HepG2 (cell line): ENCODE data around the gene IRS2. TPM values are rescaled to one million over a fixed set of nuclear protein-coding genes. Genes with fewer than 3 reads are reported as not detected.

Experiments
- ATAC-seq: fragments of 200-7000 bp; cut with Tn5 transposase; 3 replicates; pipeline ENCODE4 v1.9.1; 2020; ENCODE audit warnings: mild to moderate bottlenecking, moderate library complexity
- BruUV-seq: library from RNA; stranded (reverse); fragments of 400-500 nt; replicated peaks from 2 replicates; lab custom pipeline; 2021; lab: Mats Ljungman, UMichigan
- CTCF ChIA-PET: fragments of 300-600 bp; formaldehyde crosslinking; extraction: SDS; loops from one replicate; lab custom pipeline; 2021; ENCODE audit warnings: low total read pairs, inconsistent platforms, low intra/inter-chr PET ratio; lab: Yijun Ruan, JAX
- POLR2A ChIA-PET: fragments of 350-600 bp; sonication (Branson Sonifier 250); formaldehyde crosslinking; loops from one replicate; lab custom pipeline; 2020; ENCODE audit warnings: antibody characterized with exemption, inconsistent platforms; lab: Yijun Ruan, JAX
- DNase-seq: peaks from one replicate; pipeline ENCODE4 v3.0.0-alpha.2; 2015; ENCODE audit warnings: low spot score
- FAIRE-seq: peaks from 3 replicates; lab custom pipeline; 2011; peaks lifted over from hg19 to GRCh38; lab: Jason Lieb, UNC
- H2AFZ ChIP-seq: one replicate; pipeline ENCODE4 v1.6.1; 2011; ENCODE audit warnings: low read length, inconsistent platforms
- H3K27ac ChIP-seq: fragments of 300-600 bp; 3 replicates; pipeline ENCODE4 v1.8.0; 2011; ENCODE audit warnings: mixed run types, mild to moderate bottlenecking, mixed read lengths, low read length, inconsistent platforms; ENCODE audit not compliant: insufficient read depth; ENCODE audit errors: extremely low read length
- H3K27me3 ChIP-seq, 2 experiments: fragments of 200-600 bp in 1 of 2; 2 replicates in 1 of 2; 3 replicates in 1 of 2; pipeline versions ENCODE4 v1.6.0 to v1.8.0; 2011; ENCODE audit warnings: low read length in 2 of 2, mild to moderate bottlenecking in 2 of 2, moderate library complexity in 2 of 2, inconsistent platforms in 1 of 2; ENCODE audit not compliant: insufficient read depth in 2 of 2, control insufficient read depth in 1 of 2
- H3K36me3 ChIP-seq, 2 experiments: fragments of 200-600 bp in 1 of 2; replicated peaks in 1 of 2; 2 replicates in 1 of 2; 3 replicates in 1 of 2; pipeline versions ENCODE4 v1.5.1 to v1.8.0; 2011; ENCODE audit warnings: low read length in 2 of 2, inconsistent platforms in 1 of 2; ENCODE audit not compliant: insufficient read depth in 2 of 2, control insufficient read depth in 1 of 2
- H3K4me1 ChIP-seq: 2 replicates; pipeline ENCODE4 v1.5.1; 2012; ENCODE audit warnings: low read length, inconsistent platforms; ENCODE audit not compliant: insufficient read depth
- H3K4me2 ChIP-seq: 2 replicates; pipeline ENCODE4 v1.6.0; 2011; ENCODE audit warnings: low read depth, low read length, inconsistent platforms
- H3K4me3 ChIP-seq, 3 experiments: fragments of 200-600 bp in 1 of 3; sonication (generic), shearing (Covaris generic) in 1 of 3; replicated peaks in 1 of 3; 2 replicates each; pipeline ENCODE4 v1.5.1; 2011 to 2016; ENCODE audit warnings: low read length in 3 of 3, inconsistent platforms in 2 of 3, low read depth in 2 of 3, mild to moderate bottlenecking in 2 of 3, control low read depth in 1 of 3, mixed read lengths in 1 of 3; ENCODE audit not compliant: insufficient read depth in 1 of 3
- H3K79me2 ChIP-seq: one replicate; pipeline ENCODE4 v1.6.1; 2011; ENCODE audit warnings: low read length, inconsistent platforms; ENCODE audit not compliant: insufficient read depth
- H3K9ac ChIP-seq: 2 replicates; pipeline ENCODE4 v1.6.0; 2011; ENCODE audit warnings: mild to moderate bottlenecking, low read depth, low read length, inconsistent platforms; ENCODE audit not compliant: insufficient read depth
- H3K9me3 ChIP-seq: 2 replicates; pipeline ENCODE4 v1.5.1; 2012; ENCODE audit warnings: mild to moderate bottlenecking, low read length
- H4K20me1 ChIP-seq: 2 replicates; pipeline ENCODE4 v1.6.0; 2011; ENCODE audit warnings: inconsistent platforms, mild to moderate bottlenecking, low read length, moderate library complexity; ENCODE audit not compliant: insufficient read depth
- RCOR2 ChIP-seq: IDR thresholded peaks from 2 replicates; pipeline ENCODE4 v1.6.1; 2016; ENCODE audit warnings: missing biosample characterization, missing genetic modification reagents
- STAG1 ChIP-seq: sonication (generic); formaldehyde crosslinking; IDR thresholded peaks from 2 replicates; pipeline ENCODE4 v1.4.0; 2020; ENCODE audit warnings: missing genetic modification reagents
- ZC3H13 ChIP-seq: sonication (generic); formaldehyde crosslinking; IDR thresholded peaks from 2 replicates; pipeline ENCODE4 v1.8.1; 2023; ENCODE audit warnings: mild to moderate bottlenecking, missing genetic modification reagents, moderate library complexity
- ZNF367 ChIP-seq: sonication (generic); formaldehyde crosslinking; IDR thresholded peaks from 2 replicates; pipeline ENCODE4 v1.4.0; 2020; ENCODE audit warnings: missing genetic modification reagents, borderline replicate concordance
- WGBS: methylation state at CpG from one replicate; pipeline ENCODE4 v1.1.6; 2017; ENCODE audit warnings: low lambda C conversion rate; 5-methylcytosine and 5-hydroxymethylcytosine counted together
- in situ Hi-C: cut with HindIII; loops from 2 replicates; pipeline ENCODE4 v1.10.0; 2017; ENCODE audit warnings: low pct_unique_long_range_greater_than_20kb; ENCODE audit not compliant: extremely low pct_ligation_motif_present
- intact Hi-C: fragments of 100-400 bp; cut with micrococcal nuclease; formaldehyde crosslinking; loops from one replicate; pipeline ENCODE4 v1.10.0; 2022; ENCODE audit not compliant: unreplicated experiment
- polyA plus RNA-seq, 8 experiments: library from polyadenylated mRNA; depleted of rRNA in 3 of 8; stranded (reverse) in 7 of 8; unstranded in 1 of 8; fragments of >200 nt; fragmentation: Illumina TruSeq in 4 of 8; extraction: Trizol in 4 of 8; gene quantifications; 2 replicates each; pipeline versions ENCODE4 v1.2.1 to v1.2.3, GENCODE V29; 2011 to 2016; ENCODE audit warnings: low read depth in 4 of 8, missing spikeins in 1 of 8, mixed read lengths in 1 of 8; ENCODE audit not compliant: insufficient read depth in 1 of 8
- total RNA-seq, 5 experiments: library from RNA; depleted of rRNA; stranded (reverse); fragments of >200 nt; fragmentation: Illumina TruSeq; extraction: Trizol; gene quantifications; 2 replicates each; pipeline ENCODE4 v1.2.3, GENCODE V29; 2016; ENCODE audit warnings: low read depth in 1 of 5
- TF ChIP-seq, protein P1 (sequence below): sonication (generic); formaldehyde crosslinking; conservative IDR thresholded peaks from 2 replicates; pipeline ENCODE4 v1.4.0; 2020; ENCODE audit warnings: missing genetic modification reagents

Gene IRS2
- total and polyA plus RNA-seq, 2 of the 13 experiments (the other 11 are each of a cell fraction or from before 2014, with no cell fraction given): 0.02 to 0.04 TPM

DNA sequence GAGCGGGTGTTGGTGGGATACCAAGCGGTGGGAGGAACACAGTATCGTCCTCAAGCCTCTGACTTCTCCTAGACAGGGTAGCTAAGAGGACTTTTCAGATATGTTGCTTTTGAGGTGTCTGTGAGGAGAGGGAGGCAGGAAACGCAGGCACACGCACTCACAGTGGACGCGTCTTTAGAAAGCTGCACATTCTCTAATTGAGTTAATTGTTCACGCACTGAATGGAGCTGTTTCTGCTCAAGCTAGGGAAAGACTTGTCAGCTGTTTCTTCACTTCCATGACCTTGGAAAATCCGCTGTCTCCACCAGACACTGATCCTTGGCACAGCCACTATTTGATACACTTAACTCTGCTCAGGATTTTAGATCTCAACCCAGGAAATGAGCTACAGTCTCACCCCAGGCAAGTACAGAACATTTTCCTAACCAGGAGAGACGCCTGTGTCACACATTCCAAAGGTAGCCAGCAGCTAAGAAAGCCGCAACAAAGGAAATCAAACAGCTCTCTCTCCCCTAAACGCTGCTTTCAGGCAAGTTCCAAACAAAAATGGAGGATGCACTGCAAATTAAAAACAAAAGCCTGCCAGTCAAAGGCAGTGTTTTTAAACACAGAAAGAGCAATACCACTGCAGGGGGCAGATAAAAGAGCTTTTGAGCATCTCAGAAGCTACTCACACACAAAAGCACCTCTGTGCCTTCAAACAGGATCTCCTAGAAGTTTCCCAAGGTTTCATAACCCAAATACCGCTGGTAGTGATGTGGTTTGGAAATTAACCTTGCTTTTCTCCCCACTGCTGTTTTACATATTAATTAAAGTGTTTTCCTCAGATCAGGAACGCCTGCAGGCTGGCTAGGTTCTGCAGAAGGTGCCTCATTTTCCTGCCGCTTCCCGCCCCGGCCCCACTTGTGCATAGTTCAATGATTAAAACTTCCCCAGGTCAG lies 57.3 kb downstream of the IRS2 start:
- FAIRE-seq: no peak
- H3K36me3 ChIP-seq: no peaks in the 10 kb centered on the region
- ChIA-PET POLR2A (no interaction called here), CTCF (no interaction called here)
- in situ Hi-C loops: no loop called here
- 38% methylated on average over 17 of the region's 17 CpGs for WGBS
- TF ChIP-seq, protein P1, sequence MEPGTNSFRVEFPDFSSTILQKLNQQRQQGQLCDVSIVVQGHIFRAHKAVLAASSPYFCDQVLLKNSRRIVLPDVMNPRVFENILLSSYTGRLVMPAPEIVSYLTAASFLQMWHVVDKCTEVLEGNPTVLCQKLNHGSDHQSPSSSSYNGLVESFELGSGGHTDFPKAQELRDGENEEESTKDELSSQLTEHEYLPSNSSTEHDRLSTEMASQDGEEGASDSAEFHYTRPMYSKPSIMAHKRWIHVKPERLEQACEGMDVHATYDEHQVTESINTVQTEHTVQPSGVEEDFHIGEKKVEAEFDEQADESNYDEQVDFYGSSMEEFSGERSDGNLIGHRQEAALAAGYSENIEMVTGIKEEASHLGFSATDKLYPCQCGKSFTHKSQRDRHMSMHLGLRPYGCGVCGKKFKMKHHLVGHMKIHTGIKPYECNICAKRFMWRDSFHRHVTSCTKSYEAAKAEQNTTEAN (CRISPR knock-in tag): no peak
- TF ChIP-seq RCOR2 (CRISPR knock-in tag) (no peak), STAG1 (CRISPR knock-in tag) (no peak), ZC3H13 (CRISPR knock-in tag) (no peak)
- H3K79me2 ChIP-seq: no peaks in the 10 kb centered on the region
- H3K4me2 ChIP-seq: no peak overlapping the region
- H3K4me1 ChIP-seq: no peaks in the 10 kb centered on the region
- H4K20me1 ChIP-seq: no peaks in the 10 kb centered on the region
- no peak overlapping the region for H3K9ac ChIP-seq
- no peaks in the 10 kb centered on the region for H3K9me3 ChIP-seq
- H2AFZ ChIP-seq: no peak overlapping the region
- no peak overlapping the region for H3K4me3 ChIP-seq
- peaks cover 0 to 23% of the 10 kb centered on the region in 2 experiments; a peak in 2 of 5 replicates for H3K27me3 ChIP-seq
- no peak for DNase-seq
- ATAC-seq: no peak
- intact Hi-C loops: no loop called here
- H3K27ac ChIP-seq: no peak overlapping the region
- BruUV-seq: no TSS peak

DNA sequence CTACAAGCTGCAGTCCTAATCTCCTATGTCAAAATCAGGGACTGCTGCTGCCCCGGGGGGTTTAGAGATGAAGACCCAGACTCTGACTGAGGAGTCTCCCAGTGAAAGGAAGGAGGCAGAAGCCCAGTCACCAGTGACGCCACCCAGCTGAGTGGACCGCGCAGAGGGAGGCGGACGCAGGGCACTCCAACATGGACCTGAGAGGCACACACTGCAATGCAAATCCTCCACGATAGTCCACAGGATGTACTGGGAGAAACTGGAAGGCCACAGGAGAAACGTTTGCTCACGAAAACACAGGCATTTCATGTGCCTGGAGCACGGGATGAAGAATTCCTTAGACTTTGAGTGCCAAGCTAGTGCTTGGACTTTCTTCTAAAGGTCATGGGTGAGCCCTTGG lies 58.3 kb downstream of the IRS2 start:
- CTCF ChIA-PET: no interaction called here
- H2AFZ ChIP-seq: no peak overlapping the region
- H3K36me3 ChIP-seq: no peaks in the 10 kb centered on the region
- H3K27ac ChIP-seq: no peak overlapping the region
- no peak for FAIRE-seq
- POLR2A ChIA-PET: no interaction called here
- H3K9me3 ChIP-seq: no peaks in the 10 kb centered on the region
- in situ Hi-C loops: no loop called here
- BruUV-seq: no TSS peak
- no peak overlapping the region for H3K4me3 ChIP-seq
- peaks cover 0 to 23% of the 10 kb centered on the region in 2 experiments; a peak in 2 of 5 replicates for H3K27me3 ChIP-seq
- no peak for TF ChIP-seq ZNF367 (CRISPR knock-in tag)
- TF ChIP-seq, all 625 proteins: peak for 0
- 56% methylated on average over 9 of the region's 10 CpGs for WGBS
- ATAC-seq (no peak), DNase-seq (no peak)
- Histone ChIP-seq H3K9ac (no peak overlapping the region), H3K4me1 (no peaks in the 10 kb centered on the region), H4K20me1 (no peaks in the 10 kb centered on the region), H3K79me2 (no peaks in the 10 kb centered on the region), H3K4me2 (no peak overlapping the region)
- intact Hi-C loops: no loop called here
